ENCODE data around the gene ANKRD24. TPM values are rescaled to one million over a fixed set of nuclear protein-coding genes. Genes with fewer than 3 reads are reported as not detected.

Gene ANKRD24
- total and polyA plus RNA-seq, 3 donors from 2014 or later, result 16.5 to 21.1 (median 20.4) TPM

DNA sequence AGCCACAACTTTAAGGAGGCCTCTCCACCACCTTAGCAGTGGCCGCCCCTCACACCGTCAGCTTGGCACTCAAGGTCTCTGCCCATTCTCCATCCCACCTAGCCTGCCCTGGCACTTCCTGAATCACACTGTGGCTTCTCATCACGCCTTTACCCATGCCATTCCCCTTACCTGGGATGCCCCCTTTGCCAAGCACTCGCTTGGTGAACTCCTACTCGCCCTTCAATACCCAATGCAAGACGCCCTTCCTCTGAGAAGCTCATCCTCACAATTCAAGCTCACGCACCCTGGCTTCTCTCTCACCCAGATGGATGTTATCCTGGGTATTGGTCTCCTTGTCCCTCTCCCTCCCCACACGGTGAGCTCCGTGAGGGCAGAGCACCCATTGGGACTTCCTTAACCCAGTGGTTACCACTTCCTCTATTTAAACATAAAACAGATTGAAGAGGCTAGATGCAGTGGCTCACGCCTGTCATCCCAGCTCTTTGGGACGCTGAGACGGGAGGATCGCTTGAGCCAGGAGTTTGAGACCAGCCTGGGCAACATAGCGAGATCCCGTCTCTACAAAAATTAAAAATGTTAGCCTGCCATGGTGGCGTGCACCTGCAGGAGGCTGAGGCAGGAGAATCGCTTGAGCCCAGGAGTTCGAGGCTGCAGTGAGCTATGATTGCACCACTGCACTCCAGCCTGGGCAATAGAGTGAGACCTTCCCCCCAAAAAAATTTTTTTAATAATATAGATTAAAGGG is 83.9 kb downstream of the ANKRD24 start:
- H3K4me1 ChIP-seq, result no peaks in the 10 kb centered on the region
- 87 to 88% methylated on average over 18 of the region's 18 CpGs for WGBS, 2 donors
- no peaks in the 10 kb centered on the region for H3K9me3 ChIP-seq
- H3K4me3 ChIP-seq, result no peak overlapping the region
- no peak overlapping the region for H3K27ac ChIP-seq
- TF ChIP-seq, protein P1, sequence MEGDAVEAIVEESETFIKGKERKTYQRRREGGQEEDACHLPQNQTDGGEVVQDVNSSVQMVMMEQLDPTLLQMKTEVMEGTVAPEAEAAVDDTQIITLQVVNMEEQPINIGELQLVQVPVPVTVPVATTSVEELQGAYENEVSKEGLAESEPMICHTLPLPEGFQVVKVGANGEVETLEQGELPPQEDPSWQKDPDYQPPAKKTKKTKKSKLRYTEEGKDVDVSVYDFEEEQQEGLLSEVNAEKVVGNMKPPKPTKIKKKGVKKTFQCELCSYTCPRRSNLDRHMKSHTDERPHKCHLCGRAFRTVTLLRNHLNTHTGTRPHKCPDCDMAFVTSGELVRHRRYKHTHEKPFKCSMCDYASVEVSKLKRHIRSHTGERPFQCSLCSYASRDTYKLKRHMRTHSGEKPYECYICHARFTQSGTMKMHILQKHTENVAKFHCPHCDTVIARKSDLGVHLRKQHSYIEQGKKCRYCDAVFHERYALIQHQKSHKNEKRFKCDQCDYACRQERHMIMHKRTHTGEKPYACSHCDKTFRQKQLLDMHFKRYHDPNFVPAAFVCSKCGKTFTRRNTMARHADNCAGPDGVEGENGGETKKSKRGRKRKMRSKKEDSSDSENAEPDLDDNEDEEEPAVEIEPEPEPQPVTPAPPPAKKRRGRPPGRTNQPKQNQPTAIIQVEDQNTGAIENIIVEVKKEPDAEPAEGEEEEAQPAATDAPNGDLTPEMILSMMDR (IDR thresholded peaks at IDR 0.05), result no peak
- TF ChIP-seq POLR2A (IDR thresholded peaks at IDR 0.05), result no peak
- H3K36me3 ChIP-seq (ENCODE audit: low read depth, missing control alignments), result no peaks in the 10 kb centered on the region
- no peak for DNase-seq
- no peaks in the 10 kb centered on the region for H3K27me3 ChIP-seq
- intact Hi-C loops (cut with DNase I; ENCODE audit: low total_unique reads), result no loop called here

GRCh38 chr19:4267101-4267900 is 84.8 kb downstream of the ANKRD24 start:
- DNase-seq, result peak; percentile 74
- intact Hi-C loops (cut with DNase I; ENCODE audit: low total_unique reads), result no loop called here
- Histone ChIP-seq H3K27me3 (no peaks in the 10 kb centered on the region), H3K4me3 (no peak overlapping the region), H3K36me3 (ENCODE audit: low read depth, missing control alignments) (no peaks in the 10 kb centered on the region), H3K9me3 (no peaks in the 10 kb centered on the region), H3K27ac (no peak overlapping the region), H3K4me1 (no peaks in the 10 kb centered on the region)
- TF ChIP-seq, protein P1 (IDR thresholded peaks at IDR 0.05), result peak; percentile 57 to 86 (median 68)
- no peak for TF ChIP-seq POLR2A (IDR thresholded peaks at IDR 0.05)
- 48 to 58% methylated on average over 19 to 21 of the region's 21 CpGs for WGBS, 2 donors

DNA sequence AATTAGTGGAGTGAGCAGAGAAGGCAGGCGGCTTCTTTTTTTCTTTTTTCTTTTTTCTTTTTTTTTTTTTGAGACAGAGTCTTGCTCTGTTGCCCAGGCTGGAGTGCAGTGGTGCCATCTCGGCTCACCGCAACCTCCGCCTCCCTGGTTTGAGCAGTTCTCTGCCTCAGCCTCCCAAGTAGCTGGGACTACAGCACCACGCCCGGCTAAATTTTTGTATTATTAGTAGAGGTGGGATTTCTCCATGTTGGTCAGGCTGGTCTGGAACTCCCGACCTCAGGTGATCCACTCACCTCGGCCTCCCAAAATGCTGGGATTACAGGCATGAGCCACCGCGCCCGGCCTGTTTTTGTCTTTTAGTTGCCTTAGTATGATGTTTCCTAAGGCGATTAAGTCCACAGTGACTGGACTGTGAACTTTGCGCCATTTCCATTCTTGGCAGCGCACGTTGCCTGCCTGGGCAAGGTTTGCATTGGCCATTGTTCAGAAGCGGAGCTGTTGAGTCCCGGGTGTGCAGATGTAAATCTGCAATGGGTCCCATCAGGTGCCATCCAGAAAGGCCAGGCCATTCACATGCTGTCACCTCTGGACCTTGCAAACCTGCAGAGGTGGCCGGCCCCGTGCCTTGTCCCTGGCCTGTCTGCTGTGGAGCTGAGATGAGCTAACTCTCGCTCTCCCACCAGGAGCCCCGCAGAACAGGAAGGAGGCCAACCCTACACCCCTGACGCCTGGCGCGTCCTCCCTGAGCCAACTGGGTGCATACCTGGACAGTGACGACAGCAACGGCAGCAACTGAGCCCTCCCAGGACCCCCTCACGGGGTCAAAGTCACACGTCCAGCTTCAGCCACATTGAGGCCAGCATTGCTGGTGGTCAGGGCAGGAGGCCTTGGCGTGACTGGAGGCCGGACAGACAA is 85.7 kb downstream of the ANKRD24 start:
- DNase-seq, result no peak
- 92 to 94% methylated on average over 29 to 30 of the region's 30 CpGs for WGBS, 2 donors
- Histone ChIP-seq H3K27me3 (no peaks in the 10 kb centered on the region), H3K4me1 (no peaks in the 10 kb centered on the region), H3K27ac (no peak overlapping the region), H3K36me3 (ENCODE audit: low read depth, missing control alignments) (no peaks in the 10 kb centered on the region), H3K4me3 (no peak overlapping the region), H3K9me3 (no peaks in the 10 kb centered on the region)
- intact Hi-C loops (cut with DNase I; ENCODE audit: low total_unique reads), result no loop called here
- TF ChIP-seq POLR2A (IDR thresholded peaks at IDR 0.05), result no peak
- TF ChIP-seq, protein P1 (IDR thresholded peaks at IDR 0.05), result no peak

DNA sequence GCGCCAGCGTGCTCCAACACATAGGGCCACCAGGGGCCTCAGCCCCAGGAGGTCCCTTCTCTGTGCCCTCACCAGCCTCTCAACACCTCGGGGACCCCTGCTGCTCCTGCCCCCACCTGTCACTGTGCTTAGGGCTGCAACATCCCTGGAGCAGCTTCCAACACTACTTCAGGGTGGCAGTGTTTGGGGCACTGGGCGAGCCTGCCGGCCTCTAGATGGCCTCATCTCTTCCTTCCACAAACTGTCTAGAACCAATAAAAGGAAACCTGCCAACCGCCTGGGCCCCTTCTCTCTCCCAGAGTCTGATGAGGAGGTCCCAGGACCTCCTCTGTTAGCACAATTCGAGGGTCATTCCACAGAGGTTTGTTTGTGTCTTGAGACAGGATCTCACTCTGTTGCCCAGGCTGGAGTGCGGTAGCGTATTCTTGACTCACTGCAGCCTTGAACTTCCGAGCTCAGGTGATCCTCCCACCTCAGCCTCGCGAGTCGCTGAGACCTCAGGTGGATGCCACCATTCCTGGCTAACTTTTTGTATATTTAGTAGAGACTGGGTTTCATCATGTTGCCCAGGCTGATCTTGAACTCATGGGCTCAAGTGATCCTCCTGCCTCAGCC is 86.4 kb downstream of the ANKRD24 start:
- intact Hi-C loops (cut with DNase I; ENCODE audit: low total_unique reads), result no loop called here
- Histone ChIP-seq H3K36me3 (ENCODE audit: low read depth, missing control alignments) (no peaks in the 10 kb centered on the region), H3K9me3 (no peaks in the 10 kb centered on the region), H3K27me3 (no peaks in the 10 kb centered on the region), H3K27ac (no peak overlapping the region), H3K4me3 (no peak overlapping the region), H3K4me1 (no peaks in the 10 kb centered on the region)
- DNase-seq, result no peak
- 85 to 89% methylated on average over 12 to 13 of the region's 13 CpGs for whole genome bisulfite sequencing, 2 donors
- TF ChIP-seq, protein P1 (IDR thresholded peaks at IDR 0.05), result no peak
- no peak for TF ChIP-seq POLR2A (IDR thresholded peaks at IDR 0.05)

All from testis (tissue), 3 donors.